NCI-H774 (cell line): ENCODE measurements around the gene STRADA.

Experiments
- DNase-seq: peaks from one replicate; lab custom pipeline; 2025; lab: John Stamatoyannopoulos, UW

Gene STRADA, protein sequence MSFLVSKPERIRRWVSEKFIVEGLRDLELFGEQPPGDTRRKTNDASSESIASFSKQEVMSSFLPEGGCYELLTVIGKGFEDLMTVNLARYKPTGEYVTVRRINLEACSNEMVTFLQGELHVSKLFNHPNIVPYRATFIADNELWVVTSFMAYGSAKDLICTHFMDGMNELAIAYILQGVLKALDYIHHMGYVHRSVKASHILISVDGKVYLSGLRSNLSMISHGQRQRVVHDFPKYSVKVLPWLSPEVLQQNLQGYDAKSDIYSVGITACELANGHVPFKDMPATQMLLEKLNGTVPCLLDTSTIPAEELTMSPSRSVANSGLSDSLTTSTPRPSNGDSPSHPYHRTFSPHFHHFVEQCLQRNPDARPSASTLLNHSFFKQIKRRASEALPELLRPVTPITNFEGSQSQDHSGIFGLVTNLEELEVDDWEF

DNA sequence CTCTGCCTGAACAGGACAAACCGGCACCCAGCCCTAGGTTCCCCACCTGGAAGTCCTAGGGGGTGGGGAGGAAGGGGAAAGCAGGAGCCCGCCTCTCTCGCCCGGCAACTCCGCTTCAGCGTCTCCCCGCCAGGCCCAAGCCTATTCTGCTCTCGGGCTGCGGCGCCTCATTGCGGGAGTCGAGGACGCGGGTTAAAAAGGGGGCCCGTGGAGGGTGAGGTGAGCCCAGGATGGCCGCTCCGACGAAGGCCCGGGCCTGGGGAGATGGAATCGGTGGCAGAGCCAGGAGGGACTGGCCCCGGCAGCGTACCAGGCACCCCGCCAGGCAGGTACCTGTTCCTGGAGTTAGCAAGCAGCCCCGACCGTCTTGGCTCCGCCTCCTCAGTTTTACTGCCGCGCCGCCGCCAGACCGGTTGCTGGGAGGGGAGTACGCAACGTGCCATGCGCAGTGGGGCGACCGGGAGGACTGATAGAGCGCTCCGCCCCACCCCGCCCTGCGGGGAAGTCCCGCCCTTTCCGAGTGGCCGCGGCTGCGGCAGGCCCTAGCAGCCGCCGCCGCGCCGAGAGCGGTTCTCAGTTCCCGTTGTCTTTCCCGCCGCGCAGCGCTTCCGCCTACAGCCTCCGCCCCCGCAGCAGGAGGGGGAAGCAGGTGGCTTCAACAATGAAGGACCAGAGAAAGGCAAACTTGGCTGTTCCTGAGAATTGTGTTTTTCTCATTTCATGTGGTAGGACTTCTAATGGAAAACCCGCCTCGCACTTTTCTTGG is at the start of gene STRADA:
Gene STRADA (minus strand): TSS at position 392 of the 766 bp plus-strand sequence. CDS start 13,430 bp downstream, outside the sequence.
- peak; percentile 100 for DNase-seq

DNA sequence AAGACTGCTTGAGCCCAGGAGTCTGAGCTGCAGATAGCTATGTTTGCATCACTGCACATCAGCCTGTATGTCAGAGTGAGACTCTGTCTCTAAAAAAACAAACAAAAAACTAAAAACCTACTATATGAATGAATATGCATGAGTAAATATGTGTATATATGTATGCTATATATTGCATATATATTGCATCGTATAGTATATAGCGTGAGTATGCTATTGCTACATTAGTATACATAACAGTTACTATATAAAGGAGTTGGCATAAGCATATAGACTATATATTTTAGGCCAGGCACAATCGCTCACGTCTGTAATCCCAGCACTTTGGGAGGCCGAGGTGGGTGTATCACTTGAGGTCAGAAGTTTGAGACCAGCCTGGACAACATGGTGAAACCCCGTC is 48.5 kb upstream of the STRADA start:
- DNase-seq: no peak

DNA sequence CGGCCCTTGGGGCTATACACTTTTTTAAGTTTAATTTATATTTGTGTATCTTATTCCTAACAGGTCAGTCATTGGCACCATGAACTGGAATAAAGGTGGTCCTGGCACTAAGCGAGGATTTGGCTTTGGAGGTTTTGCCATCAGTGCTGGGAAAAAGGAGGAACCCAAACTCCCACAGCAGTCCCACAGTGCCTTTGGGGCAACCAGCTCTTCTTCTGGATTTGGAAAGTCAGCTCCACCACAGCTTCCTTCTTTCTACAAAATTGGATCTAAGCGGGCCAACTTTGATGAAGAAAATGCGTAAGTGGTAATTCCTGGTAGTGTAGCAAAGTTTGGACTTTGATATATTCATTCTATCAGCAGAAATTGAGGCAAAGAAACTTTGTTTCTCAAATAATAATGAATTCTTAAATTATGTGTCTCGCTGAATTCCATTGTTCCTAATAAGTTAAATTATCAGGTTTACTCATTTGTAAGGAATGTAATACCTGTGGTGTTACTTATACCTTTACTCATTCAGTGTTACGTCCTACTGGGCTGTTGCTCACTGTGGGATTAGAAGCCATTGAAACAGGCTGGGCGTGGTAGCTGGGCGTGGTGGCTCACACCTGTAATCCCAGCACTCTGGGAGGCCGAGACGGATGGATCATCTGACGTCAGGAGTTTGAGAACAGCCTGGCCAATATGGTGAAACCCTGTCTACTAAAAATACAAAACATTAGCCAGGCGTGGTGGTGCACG is 45.5 kb upstream of the STRADA start:
- DNase-seq: no peak

DNA sequence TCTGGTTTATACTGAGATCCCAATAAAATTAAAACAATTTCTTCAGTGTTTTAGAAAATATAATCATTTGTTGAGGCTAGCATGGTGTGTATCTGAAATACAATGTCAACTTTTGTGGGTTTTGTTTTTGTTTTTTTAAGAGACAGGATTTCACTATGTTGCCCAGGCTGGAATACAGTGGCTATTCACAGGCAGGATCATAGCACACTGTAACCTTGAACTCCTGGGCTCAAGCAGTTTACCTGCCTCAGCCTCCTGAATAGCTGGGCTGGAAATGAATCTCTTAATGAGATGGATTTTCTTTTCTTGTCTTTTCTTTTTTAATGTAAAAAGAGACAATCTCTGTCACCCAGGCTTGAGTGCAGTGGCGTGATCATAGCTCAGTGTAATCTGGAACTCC is 44.5 kb upstream of the STRADA start:
- no peak for DNase-seq

DNA sequence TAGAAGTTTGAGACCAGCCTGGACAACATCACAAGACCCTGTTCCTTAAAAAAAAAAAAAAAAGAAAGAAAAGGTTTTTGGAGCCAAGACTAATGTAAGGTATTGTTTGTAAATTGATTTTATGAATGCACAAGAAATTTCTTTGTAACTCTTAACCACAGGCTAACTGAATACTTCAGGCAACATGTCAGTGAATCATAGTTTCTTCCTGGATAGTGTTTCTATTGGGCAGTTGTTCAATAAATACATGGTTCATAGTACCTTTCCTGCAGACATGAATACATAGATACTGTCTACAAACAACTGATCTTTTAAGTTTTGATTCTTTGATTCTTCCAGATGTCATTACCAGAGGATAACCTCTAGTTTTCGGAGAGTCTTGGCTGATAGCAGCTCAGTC is 44.0 kb upstream of the STRADA start:
- no peak for DNase-seq

DNA sequence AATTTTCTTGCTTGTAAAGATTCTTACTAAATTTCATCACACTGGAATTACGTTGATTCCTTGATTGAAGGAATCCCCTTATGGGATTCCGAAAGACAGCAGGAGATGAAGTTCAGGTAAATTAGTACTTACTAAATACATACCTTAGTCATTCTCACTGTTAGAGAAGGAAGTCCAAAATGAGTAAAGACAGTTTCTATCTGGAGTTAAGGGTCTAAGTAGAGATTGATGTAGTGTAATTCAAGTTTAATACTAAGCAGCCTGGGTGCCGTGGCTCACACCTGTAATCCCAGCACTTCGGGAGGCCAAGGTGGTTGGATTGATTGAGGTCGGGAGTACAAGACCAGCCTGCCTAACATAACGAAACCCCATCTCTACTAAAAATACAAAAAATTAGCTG is 41.9 kb upstream of the STRADA start:
- DNase-seq: no peak

DNA sequence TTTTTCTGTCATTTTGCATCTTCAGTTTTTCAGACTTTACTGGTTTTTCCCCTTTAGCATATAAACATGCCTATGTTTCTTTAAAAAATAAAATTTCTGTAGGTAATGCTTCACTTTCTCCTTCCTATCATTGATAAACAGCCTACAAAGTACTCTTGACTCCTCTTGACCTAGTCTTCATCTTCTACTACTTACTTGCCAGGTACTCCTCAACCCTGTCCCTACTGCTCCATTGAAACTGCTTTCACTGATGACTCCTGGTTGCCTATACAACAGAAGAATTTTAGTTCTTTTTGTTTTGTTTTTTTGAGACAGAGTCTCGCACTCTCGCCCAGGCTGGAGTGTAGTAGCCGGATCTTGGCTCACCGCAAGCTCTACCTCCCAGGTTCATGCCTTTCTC is 39.3 kb upstream of the STRADA start:
- no peak for DNase-seq

DNA sequence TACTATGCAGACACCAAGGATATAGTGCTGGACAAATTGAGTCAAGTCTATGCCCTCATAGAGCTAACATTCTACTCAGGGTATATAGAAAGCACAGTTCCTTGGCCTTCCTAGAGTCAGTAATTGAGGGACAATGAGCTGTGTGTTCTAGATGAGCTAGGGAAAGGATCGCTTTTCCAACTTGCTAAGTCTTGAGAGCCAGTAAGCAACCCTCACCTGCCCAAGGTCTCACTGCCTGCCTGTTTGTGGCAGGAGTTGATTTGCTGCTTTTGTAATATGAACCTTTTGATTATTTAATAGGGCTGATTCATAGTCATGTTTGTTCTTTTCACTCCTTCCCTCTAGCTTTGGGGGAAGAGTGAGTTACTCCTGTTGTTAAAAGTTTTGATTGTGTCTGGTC is 38.9 kb upstream of the STRADA start:
- DNase-seq: no peak

DNA sequence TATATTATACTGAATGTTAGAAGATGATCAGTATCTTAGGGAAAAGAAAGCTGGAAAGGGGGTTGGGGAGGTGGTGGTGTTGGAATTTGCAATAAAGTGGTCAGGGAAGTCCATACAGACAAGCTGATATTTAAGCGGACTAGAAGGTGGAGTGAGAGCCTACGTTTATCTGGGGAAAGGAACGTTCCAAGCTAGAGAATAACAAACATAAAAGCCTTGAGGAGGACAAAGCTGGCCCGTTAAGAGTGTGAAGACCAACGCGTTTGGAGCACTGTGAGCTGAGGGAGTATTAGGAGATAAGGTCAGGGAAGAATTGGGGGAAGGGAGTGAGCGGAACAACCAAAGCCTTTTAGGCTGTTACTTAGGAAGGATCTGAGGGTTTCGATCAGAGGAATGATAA is 33.8 kb upstream of the STRADA start:
- DNase-seq: no peak

DNA sequence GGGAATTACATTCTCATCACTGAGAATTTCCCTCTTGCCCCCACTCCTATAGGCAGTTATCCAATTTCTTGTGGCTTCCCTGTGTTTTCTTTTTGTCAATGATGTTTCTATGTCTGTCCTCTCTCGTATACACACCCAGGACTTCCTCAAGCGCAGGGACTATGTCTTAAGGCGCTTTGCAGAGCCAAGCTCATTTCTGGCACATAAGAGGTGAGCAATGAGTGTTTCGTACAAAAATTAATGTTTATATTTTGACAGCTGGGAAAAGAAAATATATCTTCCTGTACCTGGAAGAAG is 33.3 kb upstream of the STRADA start:
- DNase-seq: no peak

DNA sequence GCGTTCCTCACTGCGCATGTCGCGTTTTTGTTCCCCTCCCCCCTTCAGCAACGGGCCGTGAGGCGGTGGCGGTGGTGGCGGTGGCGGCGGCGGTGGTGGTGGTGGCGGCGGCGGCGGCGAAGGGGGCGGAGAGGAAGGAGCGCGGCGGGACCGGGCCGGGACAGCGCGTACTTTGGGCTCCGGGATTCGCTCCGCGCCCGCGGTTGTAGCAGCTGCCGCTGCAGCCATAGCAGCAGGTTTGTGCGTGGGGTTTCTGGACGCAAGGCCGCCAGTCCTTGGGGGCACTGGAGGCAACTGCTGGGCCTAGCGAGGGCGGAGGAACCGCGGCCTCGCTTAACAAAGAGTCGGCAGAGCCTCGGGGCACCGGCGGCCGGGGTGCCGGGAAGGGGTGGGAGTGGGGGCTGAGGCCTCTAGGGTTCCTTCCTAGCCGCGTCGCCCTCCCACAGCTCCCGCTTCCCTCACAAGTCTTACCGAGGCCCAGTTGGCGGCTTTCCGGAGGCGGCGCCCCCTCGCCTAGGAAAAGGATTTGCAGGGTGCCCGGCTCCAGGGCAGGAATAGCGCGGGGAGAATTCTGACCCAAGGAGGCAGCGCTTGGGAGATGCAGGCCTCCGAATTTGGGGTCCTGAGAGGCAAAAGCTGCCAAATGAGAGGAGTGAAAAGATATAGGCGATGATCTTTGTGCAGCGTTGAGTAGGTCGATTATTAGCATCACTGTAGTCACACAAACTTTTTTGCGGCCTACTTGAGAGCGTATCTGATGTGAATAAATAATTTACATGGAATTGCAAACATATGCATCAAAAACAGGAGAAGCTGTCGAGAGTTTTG is 32.8 kb upstream of the STRADA start, which contains the start of gene DDX42:
Gene DDX42 (plus strand): TSS at position 30 of the 828 bp plus-strand sequence. CDS start 12,880 bp downstream, outside the sequence.
- DNase-seq: peak; percentile 59

DNA sequence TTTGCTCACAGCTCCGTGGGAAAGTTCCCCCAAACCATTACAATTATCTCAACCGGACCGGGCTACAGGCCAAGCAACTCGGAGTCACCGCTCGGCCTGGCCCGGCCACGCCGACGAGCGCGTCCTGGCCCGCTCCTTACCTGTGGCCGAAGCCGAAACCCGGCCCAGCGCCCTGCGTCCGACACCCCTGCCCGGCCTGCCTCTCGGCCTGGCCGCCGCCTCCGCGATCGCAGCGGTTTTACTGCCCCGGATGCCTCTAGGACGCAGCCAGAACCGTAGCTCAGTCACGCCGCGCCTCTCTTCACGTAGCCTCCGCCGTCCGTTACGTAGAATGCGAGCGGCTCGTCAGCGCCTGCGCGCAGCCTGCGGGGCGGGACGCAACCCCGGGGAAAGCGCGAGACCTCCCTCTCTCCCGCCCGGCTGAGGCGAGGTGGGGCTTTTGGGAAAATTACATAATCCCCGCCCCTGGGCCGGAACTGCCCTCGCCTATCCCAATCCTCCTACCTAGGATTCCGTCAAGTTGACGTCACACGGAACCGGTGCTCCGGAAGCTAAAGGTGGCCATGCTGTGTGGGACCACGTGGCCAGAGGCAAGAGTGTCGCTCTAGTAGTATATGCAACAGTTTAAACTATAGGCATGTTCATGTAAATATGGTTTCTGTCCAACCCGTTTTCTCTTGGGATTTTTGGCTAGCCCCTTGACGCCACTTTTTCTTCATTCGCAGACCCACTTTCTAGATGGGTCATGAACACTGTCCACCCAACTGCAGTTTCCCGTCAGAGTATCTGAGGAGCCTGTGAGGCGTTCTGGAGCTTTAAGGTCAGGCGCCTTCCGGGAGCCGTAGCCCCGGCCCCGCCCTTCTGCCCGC is 31.9 kb upstream of the STRADA start, which contains the start of gene CCDC47:
Gene CCDC47 (minus strand): TSS at position 326 of the 869 bp plus-strand sequence. CDS start 7,422 bp downstream, outside the sequence.
- peak; percentile 100 for DNase-seq

DNA sequence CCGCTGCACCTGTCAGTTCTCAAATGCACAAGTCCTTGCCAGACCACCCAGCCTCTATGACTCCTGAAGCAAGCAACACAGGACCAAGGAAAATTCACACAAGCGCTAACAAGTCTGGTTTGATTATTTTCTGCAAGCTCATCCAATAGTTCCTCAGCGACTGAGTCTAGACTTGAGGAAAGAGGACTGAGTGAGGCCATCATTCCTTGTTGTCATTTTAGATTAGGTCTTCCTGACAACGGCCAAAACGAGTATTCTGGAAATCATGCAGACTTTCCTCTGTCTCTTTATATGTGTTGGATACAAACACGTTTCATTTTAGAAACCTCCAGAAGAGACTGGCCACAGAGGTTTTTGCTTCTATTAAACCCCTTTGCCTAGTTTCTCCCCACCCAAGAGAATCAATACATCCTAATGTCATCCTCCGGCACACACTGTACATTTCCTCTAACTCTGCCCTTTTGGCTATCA is 31.2 kb upstream of the STRADA start:
- no peak for DNase-seq

DNA sequence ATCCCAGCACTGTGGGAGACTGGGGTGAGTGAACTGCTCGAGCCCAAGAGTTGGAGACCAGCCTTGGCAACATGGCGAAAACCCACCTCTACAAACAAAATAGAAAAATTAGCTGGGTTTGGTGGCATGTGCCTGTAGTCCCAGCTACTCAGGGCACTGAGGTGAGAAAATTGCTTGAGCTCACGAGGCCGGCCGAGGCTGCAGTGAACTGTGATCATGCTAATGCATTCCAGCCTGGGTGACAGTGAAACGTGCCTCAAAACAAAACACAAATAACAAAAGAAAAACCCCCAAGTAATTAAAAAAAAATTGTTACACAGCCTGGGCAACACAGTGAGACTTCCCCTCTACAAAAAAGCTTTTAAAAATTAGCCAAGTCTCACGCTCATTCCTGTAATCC is 26.8 kb upstream of the STRADA start:
- DNase-seq: no peak

DNA sequence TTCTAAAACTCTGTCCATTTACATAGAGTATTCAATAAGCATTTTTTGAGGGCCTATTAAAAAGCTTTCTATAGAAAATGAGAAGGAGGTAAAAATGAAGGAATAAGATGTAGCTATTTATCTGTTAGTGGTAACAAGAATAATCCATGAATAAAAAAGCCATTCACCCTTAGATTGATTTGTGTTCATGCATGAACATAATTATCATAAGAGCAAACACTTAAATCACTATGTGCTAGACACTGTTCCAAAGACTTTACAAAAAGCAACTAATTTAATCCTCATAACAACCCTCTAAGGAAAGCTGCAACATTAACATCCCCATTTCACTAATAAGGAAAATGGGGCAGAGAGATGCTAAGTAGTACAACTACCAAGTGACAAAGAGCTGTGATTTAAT is 25.2 kb upstream of the STRADA start:
- DNase-seq: no peak

DNA sequence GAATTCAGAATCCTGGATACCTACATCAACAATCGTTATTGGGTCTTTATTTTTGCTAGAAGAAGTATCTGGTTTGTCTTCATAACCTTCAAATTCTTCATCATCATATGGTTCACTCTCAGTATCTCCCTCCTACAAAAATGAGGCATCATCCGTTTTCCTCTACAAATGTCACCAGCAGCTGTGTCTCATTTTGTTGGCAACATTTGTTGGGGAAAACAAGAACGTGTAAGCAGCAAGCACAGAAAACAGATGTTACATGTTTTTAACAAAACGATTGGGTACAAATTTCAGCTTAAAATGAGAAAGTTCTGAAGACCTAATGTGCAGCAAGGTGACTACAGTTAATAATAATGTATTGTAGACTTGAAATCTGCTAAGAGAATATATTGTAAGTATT is 23.1 kb upstream of the STRADA start:
- DNase-seq: no peak

DNA sequence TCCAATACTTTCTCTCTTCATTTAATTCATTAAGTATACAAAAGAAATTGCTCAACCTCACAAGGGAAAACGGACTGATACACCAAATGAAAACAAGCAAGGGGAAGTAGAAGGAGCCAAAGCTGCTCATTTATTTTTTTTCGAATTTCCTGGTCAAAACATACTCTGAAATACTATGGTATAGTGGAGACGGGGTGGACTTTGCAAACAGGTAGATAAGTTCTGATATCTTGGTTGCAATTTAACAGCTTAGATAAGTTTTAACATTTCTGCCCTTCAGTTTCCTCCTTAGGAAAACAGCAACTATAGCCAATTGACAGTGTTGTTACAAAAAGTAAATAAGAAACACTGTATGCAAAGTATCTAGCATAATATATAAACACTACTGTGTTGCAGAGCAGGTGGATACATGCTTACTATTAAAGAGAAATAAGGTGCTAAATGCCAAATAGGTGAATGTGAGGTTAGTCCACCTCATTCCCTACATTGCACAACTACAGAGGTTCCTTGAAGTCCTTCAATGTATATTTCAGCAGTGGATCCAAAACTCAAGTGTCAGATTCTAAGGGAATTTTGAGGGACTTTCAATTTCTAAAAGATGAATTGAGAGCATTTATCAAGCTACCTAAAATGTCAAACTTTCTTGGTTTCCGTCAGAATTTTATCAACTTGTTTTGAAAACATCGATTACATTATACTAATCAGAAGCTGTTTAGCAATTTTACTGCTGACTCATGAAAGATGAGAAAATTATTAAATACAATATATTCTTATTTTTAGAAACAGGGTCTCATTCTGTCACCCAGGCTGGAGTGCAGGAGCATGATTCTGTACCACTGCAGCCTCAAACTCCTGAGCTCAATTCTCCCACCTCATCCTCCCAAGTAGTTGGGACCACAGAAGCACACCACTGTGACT is 20.8 kb upstream of the STRADA start:
- DNase-seq: no peak

DNA sequence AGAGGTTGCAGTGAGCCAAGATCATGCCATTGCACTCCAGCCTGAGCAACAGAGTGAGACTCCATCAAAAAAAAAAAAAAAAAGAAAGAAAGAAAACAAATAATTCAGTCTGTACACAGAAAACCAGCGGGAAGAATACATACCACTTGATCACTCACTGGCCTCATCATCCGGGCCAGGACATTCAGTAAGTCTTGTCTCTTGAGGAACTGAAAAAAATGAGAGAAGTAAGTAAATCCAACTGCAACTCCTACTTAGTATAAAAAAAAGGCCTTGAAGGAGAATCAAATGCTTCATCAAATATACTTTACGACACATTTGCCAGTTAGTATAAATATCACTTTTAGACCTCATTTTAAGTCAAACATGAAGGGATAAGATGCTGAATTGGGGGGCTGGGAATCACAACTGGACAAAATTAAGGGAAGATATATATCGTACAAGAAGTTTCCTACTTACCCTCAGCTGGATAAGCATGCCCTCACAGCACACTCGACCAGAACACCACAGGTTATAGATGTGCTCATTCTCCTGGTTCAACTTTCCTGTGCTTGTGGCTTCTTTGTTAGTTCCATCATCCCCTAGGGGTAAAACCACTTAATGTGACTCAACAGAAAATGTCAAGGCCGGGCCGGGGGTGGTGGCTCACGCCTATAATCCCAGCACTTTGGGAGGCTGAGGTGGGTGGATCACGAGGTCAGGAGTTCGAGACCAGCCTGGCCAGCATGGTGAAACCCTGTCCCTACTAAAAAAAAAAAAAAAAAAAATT is 19.4 kb upstream of the STRADA start:
- no peak for DNase-seq

DNA sequence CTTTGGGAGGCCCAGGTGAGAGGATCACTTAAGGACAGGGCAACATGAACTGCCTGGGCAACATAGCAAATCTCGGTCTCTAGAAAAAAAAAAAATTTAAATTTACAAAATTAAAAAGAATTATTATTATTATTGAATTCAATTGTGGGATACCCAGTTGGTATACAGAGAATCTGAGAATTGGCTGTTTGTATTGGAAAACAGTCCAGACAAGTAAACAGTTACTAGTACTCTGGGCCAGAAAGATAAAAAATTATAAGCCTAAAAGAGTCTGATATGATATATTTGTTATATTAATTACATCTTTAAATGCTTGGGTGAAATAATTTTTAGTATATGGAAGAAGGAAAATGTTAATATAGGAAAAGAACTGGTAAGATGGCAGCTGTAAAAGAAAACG is 16.8 kb upstream of the STRADA start:
- no peak for DNase-seq
